Measurements from ENCODE around the gene PARVG.

PARVG gene

DNA sequence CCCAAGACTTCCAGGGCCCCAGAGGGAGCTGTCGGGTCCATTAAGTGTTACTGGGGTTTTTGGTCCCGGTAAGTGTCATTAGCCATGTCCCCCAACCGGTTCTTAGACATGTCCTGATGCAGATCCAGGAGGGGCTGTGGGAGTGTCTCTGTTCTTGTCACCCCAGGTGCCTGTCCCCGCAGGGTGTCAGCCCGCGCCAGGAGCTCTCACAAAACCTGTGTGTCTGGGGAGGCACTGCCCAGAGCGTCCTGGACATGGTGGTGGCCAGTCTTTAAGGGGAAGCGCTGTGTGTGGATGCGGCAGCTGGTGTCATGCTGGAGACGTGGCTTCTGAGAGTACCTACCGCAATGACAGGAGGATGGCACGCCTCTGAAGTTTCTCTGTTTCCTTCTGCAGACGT, 12.5 kb upstream of the PARVG start:
- no peaks in the 10 kb centered on the region for H3F3A ChIP-seq (ENCODE audit: insufficient read depth)
- H3K4me2 ChIP-seq (ENCODE audit: low read depth, low read length, poor library complexity, severe bottlenecking), result no peak overlapping the region
- no peaks in the 10 kb centered on the region for H3K9me2 ChIP-seq (replicated peaks; ENCODE audit: insufficient read depth, low read length)
- no peak overlapping the region for H3K4me3 ChIP-seq (ENCODE audit: insufficient read depth, low read length, poor library complexity, severe bottlenecking)
- H3K36me3 ChIP-seq (ENCODE audit: low read length), result no peaks in the 10 kb centered on the region
- H3K27me3 ChIP-seq (ENCODE audit: low read length), result no peaks in the 10 kb centered on the region
- H3K79me2 ChIP-seq (ENCODE audit: insufficient read depth, low read length), result no peaks in the 10 kb centered on the region
- no peak overlapping the region for H2AFZ ChIP-seq (ENCODE audit: low read depth, low read length, severe bottlenecking)
- H3K9me3 ChIP-seq (ENCODE audit: insufficient read depth, low read length), result no peaks in the 10 kb centered on the region
- no peaks in the 10 kb centered on the region for H4K20me1 ChIP-seq (ENCODE audit: low read depth, low read length)
- H3K9ac ChIP-seq (ENCODE audit: low read length), result no peak overlapping the region
- H3K27ac ChIP-seq (ENCODE audit: low read depth, low read length), result no peak overlapping the region
- TF ChIP-seq, protein P1, sequence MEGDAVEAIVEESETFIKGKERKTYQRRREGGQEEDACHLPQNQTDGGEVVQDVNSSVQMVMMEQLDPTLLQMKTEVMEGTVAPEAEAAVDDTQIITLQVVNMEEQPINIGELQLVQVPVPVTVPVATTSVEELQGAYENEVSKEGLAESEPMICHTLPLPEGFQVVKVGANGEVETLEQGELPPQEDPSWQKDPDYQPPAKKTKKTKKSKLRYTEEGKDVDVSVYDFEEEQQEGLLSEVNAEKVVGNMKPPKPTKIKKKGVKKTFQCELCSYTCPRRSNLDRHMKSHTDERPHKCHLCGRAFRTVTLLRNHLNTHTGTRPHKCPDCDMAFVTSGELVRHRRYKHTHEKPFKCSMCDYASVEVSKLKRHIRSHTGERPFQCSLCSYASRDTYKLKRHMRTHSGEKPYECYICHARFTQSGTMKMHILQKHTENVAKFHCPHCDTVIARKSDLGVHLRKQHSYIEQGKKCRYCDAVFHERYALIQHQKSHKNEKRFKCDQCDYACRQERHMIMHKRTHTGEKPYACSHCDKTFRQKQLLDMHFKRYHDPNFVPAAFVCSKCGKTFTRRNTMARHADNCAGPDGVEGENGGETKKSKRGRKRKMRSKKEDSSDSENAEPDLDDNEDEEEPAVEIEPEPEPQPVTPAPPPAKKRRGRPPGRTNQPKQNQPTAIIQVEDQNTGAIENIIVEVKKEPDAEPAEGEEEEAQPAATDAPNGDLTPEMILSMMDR (IDR thresholded peaks at IDR 0.05; ENCODE audit: insufficient read depth, low read length, poor library complexity, severe bottlenecking), result no peak
- no peak for TF ChIP-seq EZH2phosphoT487 (conservative IDR thresholded peaks at IDR 0.05; ENCODE audit: low read length)

DNA sequence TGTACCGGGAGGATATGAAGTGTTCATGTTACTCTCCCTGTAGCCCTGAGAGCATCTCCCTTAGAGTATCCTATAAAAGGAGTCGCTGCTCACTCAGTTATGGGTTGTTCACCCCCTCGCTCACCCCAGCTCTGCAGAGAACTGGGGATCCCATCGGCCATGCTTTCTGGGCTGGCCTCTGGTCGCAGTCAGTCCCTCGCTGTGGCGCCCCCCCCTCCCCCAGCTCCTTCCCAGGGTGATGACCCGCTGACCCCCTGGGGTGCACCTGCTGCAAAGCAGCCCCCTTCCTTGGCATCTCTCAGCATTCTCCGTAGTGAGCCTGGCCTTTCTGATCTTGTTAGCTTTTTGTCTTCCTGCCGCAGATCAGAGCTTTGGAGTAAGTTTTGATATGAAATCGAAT, 10.3 kb upstream of the PARVG start:
- H3K9me2 ChIP-seq (replicated peaks; ENCODE audit: insufficient read depth, low read length), result no peaks in the 10 kb centered on the region
- H3K79me2 ChIP-seq (ENCODE audit: insufficient read depth, low read length), result no peaks in the 10 kb centered on the region
- no peak overlapping the region for H2AFZ ChIP-seq (ENCODE audit: low read depth, low read length, severe bottlenecking)
- no peak overlapping the region for H3K4me2 ChIP-seq (ENCODE audit: low read depth, low read length, poor library complexity, severe bottlenecking)
- H3K27me3 ChIP-seq (ENCODE audit: low read length), result no peaks in the 10 kb centered on the region
- no peak overlapping the region for H3K27ac ChIP-seq (ENCODE audit: low read depth, low read length)
- TF ChIP-seq, protein P1 (IDR thresholded peaks at IDR 0.05; ENCODE audit: insufficient read depth, low read length, poor library complexity, severe bottlenecking), result no peak
- TF ChIP-seq EZH2phosphoT487 (conservative IDR thresholded peaks at IDR 0.05; ENCODE audit: low read length), result no peak
- no peaks in the 10 kb centered on the region for H3K9me3 ChIP-seq (ENCODE audit: insufficient read depth, low read length)
- H3K9ac ChIP-seq (ENCODE audit: low read length), result no peak overlapping the region
- H3F3A ChIP-seq (ENCODE audit: insufficient read depth), result no peaks in the 10 kb centered on the region
- no peaks in the 10 kb centered on the region for H3K36me3 ChIP-seq (ENCODE audit: low read length)
- no peak overlapping the region for H3K4me3 ChIP-seq (ENCODE audit: insufficient read depth, low read length, poor library complexity, severe bottlenecking)
- H4K20me1 ChIP-seq (ENCODE audit: low read depth, low read length), result no peaks in the 10 kb centered on the region

DNA sequence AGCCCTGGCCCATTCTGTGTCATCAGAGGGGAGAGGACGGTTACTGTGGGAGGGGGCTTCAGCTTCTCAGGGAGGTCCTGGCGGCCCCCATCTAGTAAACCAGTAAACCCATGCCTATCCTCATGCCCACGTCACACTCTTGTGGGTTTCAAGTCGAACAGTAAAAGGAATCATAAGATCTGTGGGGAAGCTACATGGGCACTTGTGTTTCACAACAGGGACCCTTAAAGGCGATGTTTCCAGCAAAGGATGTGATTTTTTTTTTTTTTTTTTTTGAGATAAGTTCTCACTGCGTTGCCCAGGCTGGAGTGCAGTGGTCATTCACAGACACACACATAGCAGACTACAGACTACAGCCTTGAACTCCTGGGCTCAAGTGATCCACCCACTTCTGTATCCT, 9.2 kb upstream of the PARVG start:
- H3K27ac ChIP-seq (ENCODE audit: low read depth, low read length), result no peak overlapping the region
- no peak overlapping the region for H3K4me2 ChIP-seq (ENCODE audit: low read depth, low read length, poor library complexity, severe bottlenecking)
- no peaks in the 10 kb centered on the region for H3K9me2 ChIP-seq (replicated peaks; ENCODE audit: insufficient read depth, low read length)

More for the DNA sequence above, 9.2 kb upstream of the PARVG start:
- no peaks in the 10 kb centered on the region for H4K20me1 ChIP-seq (ENCODE audit: low read depth, low read length)
- no peaks in the 10 kb centered on the region for H3K36me3 ChIP-seq (ENCODE audit: low read length)
- no peaks in the 10 kb centered on the region for H3K79me2 ChIP-seq (ENCODE audit: insufficient read depth, low read length)
- no peaks in the 10 kb centered on the region for H3K27me3 ChIP-seq (ENCODE audit: low read length)
- H3F3A ChIP-seq (ENCODE audit: insufficient read depth), result no peaks in the 10 kb centered on the region
- H3K9ac ChIP-seq (ENCODE audit: low read length), result no peak overlapping the region
- no peak overlapping the region for H3K4me3 ChIP-seq (ENCODE audit: insufficient read depth, low read length, poor library complexity, severe bottlenecking)
- TF ChIP-seq EZH2phosphoT487 (conservative IDR thresholded peaks at IDR 0.05; ENCODE audit: low read length), result no peak
- TF ChIP-seq, protein P1 (IDR thresholded peaks at IDR 0.05; ENCODE audit: insufficient read depth, low read length, poor library complexity, severe bottlenecking), result no peak
- no peak overlapping the region for H2AFZ ChIP-seq (ENCODE audit: low read depth, low read length, severe bottlenecking)
- no peaks in the 10 kb centered on the region for H3K9me3 ChIP-seq (ENCODE audit: insufficient read depth, low read length)

Data from SU-DHL-6 (cell line).